HepG2 (cell line): ENCODE measurements around the gene CEBPB. TPM values are rescaled to one million over a fixed set of nuclear protein-coding genes. Genes with fewer than 3 reads are reported as not detected.

Experiments
- CBFB ChIP-seq: sonication (generic); formaldehyde crosslinking; IDR thresholded peaks from 2 replicates; pipeline ENCODE4 v1.4.0; 2020; ENCODE audit warnings: missing genetic modification reagents
- CBX5 ChIP-seq: sonication (generic); formaldehyde crosslinking; IDR thresholded peaks from 2 replicates; pipeline ENCODE4 v1.4.0; 2020; ENCODE audit warnings: missing genetic modification reagents, borderline replicate concordance
- GLMP ChIP-seq: sonication (generic); formaldehyde crosslinking; IDR thresholded peaks from 2 replicates; pipeline ENCODE4 v1.9.0; 2021; ENCODE audit warnings: missing genetic modification reagents, mild to moderate bottlenecking, borderline replicate concordance
- IRF2 ChIP-seq: IDR thresholded peaks from 2 replicates; pipeline ENCODE4 v1.6.1; 2018; ENCODE audit warnings: missing genetic modification reagents, missing compliant biosample characterization
- PRMT3 ChIP-seq: sonication (generic); formaldehyde crosslinking; IDR thresholded peaks from 2 replicates; pipeline ENCODE4 v1.8.1; 2022; ENCODE audit warnings: low read depth, mild to moderate bottlenecking, moderate library complexity, missing genetic modification reagents, borderline replicate concordance
- REXO4 ChIP-seq: sonication (generic); formaldehyde crosslinking; IDR thresholded peaks from 2 replicates; pipeline ENCODE4 v1.8.0; 2022; ENCODE audit warnings: missing genetic modification reagents, mild to moderate bottlenecking, borderline replicate concordance
- SP1 ChIP-seq, 2 experiments: fragments of 450-650 bp in 1 of 2; sonication (generic) in 1 of 2; formaldehyde crosslinking in 1 of 2; IDR thresholded peaks; 2 replicates each; pipeline versions ENCODE4 v1.4.0 to v1.6.1; 2016 to 2020; ENCODE audit warnings: missing genetic modification reagents in 1 of 2
- SPEN ChIP-seq: sonication (generic); formaldehyde crosslinking; IDR thresholded peaks from 2 replicates; pipeline ENCODE4 v1.5.1; 2020; ENCODE audit warnings: low read depth, mild to moderate bottlenecking, missing genetic modification reagents
- TBP ChIP-seq: sonication (generic); formaldehyde crosslinking; IDR thresholded peaks from 2 replicates; pipeline ENCODE4 v1.5.0; 2020; ENCODE audit warnings: missing genetic modification reagents
- ZBTB26 ChIP-seq: IDR thresholded peaks from 2 replicates; pipeline ENCODE4 v1.6.1; 2016; ENCODE audit warnings: missing compliant biosample characterization, missing genetic modification reagents, borderline replicate concordance
- ZBTB38 ChIP-seq: sonication (generic); formaldehyde crosslinking; IDR thresholded peaks from 2 replicates; pipeline ENCODE4 v1.5.1; 2020; ENCODE audit warnings: mild to moderate bottlenecking, missing genetic modification reagents
- ZFP36L1 ChIP-seq: sonication (generic); formaldehyde crosslinking; IDR thresholded peaks from 2 replicates; pipeline ENCODE4 v1.8.0; 2022; ENCODE audit warnings: mild to moderate bottlenecking, missing genetic modification reagents, moderate library complexity
- ZNF781 ChIP-seq: sonication (generic); formaldehyde crosslinking; IDR thresholded peaks from 2 replicates; pipeline ENCODE4 v1.5.1; 2020; ENCODE audit warnings: borderline replicate concordance, mild to moderate bottlenecking, missing genetic modification reagents; ENCODE audit errors: not compliant biosample characterization
- ZSCAN29 ChIP-seq: sonication (generic); formaldehyde crosslinking; conservative IDR thresholded peaks from 2 replicates; pipeline ENCODE4 v1.4.0; 2020; ENCODE audit warnings: mild to moderate bottlenecking, missing genetic modification reagents
- polyA plus RNA-seq, 8 experiments: library from polyadenylated mRNA; depleted of rRNA in 3 of 8; stranded (reverse) in 7 of 8; unstranded in 1 of 8; fragments of >200 nt; fragmentation: Illumina TruSeq in 4 of 8; extraction: Trizol in 4 of 8; gene quantifications; 2 replicates each; pipeline versions ENCODE4 v1.2.1 to v1.2.3, GENCODE V29; 2011 to 2016; ENCODE audit warnings: low read depth in 4 of 8, missing spikeins in 1 of 8, mixed read lengths in 1 of 8; ENCODE audit not compliant: insufficient read depth in 1 of 8
- total RNA-seq, 5 experiments: library from RNA; depleted of rRNA; stranded (reverse); fragments of >200 nt; fragmentation: Illumina TruSeq; extraction: Trizol; gene quantifications; 2 replicates each; pipeline ENCODE4 v1.2.3, GENCODE V29; 2016; ENCODE audit warnings: low read depth in 1 of 5
- TF ChIP-seq, protein P1 (sequence below): IDR thresholded peaks from 2 replicates; pipeline ENCODE4 v1.6.1; 2012; ENCODE audit warnings: low read length, improper control_type of control experiment
- TF ChIP-seq, protein P2 (sequence below): sonication (generic); formaldehyde crosslinking; IDR thresholded peaks from 2 replicates; pipeline ENCODE4 v1.5.0; 2020; ENCODE audit warnings: missing genetic modification reagents

The CEBPB gene
- total and polyA plus RNA-seq, 2 of the 13 experiments (the other 11 are each of a cell fraction or from before 2014, with no cell fraction given) = 18.5 to 28.2 TPM

- TF ChIP-seq, protein P1, sequence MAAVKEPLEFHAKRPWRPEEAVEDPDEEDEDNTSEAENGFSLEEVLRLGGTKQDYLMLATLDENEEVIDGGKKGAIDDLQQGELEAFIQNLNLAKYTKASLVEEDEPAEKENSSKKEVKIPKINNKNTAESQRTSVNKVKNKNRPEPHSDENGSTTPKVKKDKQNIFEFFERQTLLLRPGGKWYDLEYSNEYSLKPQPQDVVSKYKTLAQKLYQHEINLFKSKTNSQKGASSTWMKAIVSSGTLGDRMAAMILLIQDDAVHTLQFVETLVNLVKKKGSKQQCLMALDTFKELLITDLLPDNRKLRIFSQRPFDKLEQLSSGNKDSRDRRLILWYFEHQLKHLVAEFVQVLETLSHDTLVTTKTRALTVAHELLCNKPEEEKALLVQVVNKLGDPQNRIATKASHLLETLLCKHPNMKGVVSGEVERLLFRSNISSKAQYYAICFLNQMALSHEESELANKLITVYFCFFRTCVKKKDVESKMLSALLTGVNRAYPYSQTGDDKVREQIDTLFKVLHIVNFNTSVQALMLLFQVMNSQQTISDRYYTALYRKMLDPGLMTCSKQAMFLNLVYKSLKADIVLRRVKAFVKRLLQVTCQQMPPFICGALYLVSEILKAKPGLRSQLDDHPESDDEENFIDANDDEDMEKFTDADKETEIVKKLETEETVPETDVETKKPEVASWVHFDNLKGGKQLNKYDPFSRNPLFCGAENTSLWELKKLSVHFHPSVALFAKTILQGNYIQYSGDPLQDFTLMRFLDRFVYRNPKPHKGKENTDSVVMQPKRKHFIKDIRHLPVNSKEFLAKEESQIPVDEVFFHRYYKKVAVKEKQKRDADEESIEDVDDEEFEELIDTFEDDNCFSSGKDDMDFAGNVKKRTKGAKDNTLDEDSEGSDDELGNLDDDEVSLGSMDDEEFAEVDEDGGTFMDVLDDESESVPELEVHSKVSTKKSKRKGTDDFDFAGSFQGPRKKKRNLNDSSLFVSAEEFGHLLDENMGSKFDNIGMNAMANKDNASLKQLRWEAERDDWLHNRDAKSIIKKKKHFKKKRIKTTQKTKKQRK = no peak
- TF ChIP-seq ZSCAN29 (CRISPR knock-in tag) (0 out of 2 replicates have a peak, but pooled peaks have one; percentile 57), ZBTB38 (peak; percentile 49), CBFB (CRISPR knock-in tag) (peak; percentile 61; the same call in 1 of the 2 replicates), GLMP (CRISPR knock-in tag) (no peak), REXO4 (no peak), IRF2 (CRISPR knock-in tag) (peak; percentile 78), ZBTB26 (CRISPR knock-in tag) (peak; percentile 64; the same call in 1 of the 2 replicates), ZFP36L1 (0 out of 2 replicates have a peak, but pooled peaks have one; percentile 19), SP1 (IDR thresholded peaks at IDR 0.05) (no peak), SP1 (CRISPR knock-in tag; IDR thresholded peaks at IDR 0.05) (0 out of 2 replicates have a peak, but pooled peaks have one; percentile 31), PRMT3 (CRISPR knock-in tag) (no peak), CBX5 (CRISPR knock-in tag) (peak; percentile 75; the same call in 1 of the 2 replicates), TBP (0 out of 2 replicates have a peak, but pooled peaks have one; percentile 35), SPEN (CRISPR knock-in tag) (peak; percentile 64; the same call in 1 of the 2 replicates), ZNF781 (CRISPR knock-in tag) (peak; percentile 82)
- TF ChIP-seq, protein P2, sequence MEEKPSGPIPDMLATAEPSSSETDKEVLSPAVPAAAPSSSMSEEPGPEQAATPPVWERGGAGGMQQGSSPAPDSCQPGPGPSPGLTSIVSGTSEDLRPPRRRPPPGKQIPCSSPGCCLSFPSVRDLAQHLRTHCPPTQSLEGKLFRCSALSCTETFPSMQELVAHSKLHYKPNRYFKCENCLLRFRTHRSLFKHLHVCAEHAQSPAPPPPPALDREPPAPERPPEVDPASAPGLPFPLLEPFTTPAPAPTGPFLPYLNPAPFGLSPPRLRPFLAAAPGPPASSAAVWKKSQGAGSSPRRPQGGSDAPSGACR (CRISPR knock-in tag) = peak; percentile 74
Observed at GRCh38 chr20:50186151-50186885, 4.3 kb upstream of the CEBPB start (continued).
